K562 (cell line): ENCODE measurements around the gene POU3F1. TPM values are rescaled to one million over a fixed set of nuclear protein-coding genes. Genes with fewer than 3 reads are reported as not detected.

ENCODE experiments used
- BACH1 ChIP-seq: fragments of 200-800 bp; sonication (Bioruptor generic); IDR thresholded peaks from 2 replicates; pipeline ENCODE4 v1.6.1; 2016; ENCODE audit warnings: missing genetic modification characterization, missing compliant biosample characterization
- CBFA2T2 ChIP-seq: fragments of 450-650 bp; conservative IDR thresholded peaks from 2 replicates; pipeline ENCODE4 v1.6.1; 2017; ENCODE audit warnings: mild to moderate bottlenecking
- E2F1 ChIP-seq: sonication (generic); formaldehyde crosslinking; IDR thresholded peaks from 2 replicates; pipeline ENCODE4 v1.8.1; 2023; ENCODE audit warnings: mild to moderate bottlenecking, missing genetic modification reagents, moderate library complexity
- EP300 ChIP-seq: IDR thresholded peaks from 2 replicates; pipeline ENCODE4 v1.6.1; 2012; ENCODE audit warnings: low read length, improper control_type of control experiment
- GABPA ChIP-seq: fragments of 200-800 bp; sonication (Bioruptor generic); conservative IDR thresholded peaks from 2 replicates; pipeline ENCODE4 v1.6.1; 2016; ENCODE audit warnings: low read depth, missing genetic modification characterization, missing compliant biosample characterization
- GTF2E2 ChIP-seq: fragments of 200-800 bp; sonication (Bioruptor generic); IDR thresholded peaks from 2 replicates; pipeline ENCODE4 v1.6.1; 2016; ENCODE audit warnings: missing genetic modification characterization, missing compliant biosample characterization
- HES1 ChIP-seq: fragments of 450-650 bp; IDR thresholded peaks from 2 replicates; pipeline ENCODE4 v1.6.1; 2016; ENCODE audit warnings: low read depth, mild to moderate bottlenecking, moderate library complexity
- MCM7 ChIP-seq, 2 experiments: fragments of 450-650 bp; IDR thresholded peaks; 2 replicates each; pipeline ENCODE4 v1.6.1; 2016 to 2018
- MEIS2 ChIP-seq: fragments of 450-650 bp; IDR thresholded peaks from 2 replicates; pipeline ENCODE4 v1.6.1; 2014; ENCODE audit warnings: mild to moderate bottlenecking; ENCODE audit not compliant: partially characterized antibody
- PHF8 ChIP-seq: fragments of 200-600 bp; sonication (generic); IDR thresholded peaks from 2 replicates; pipeline ENCODE4 v1.6.1; 2012; ENCODE audit warnings: mixed run types, mild to moderate bottlenecking, inconsistent platforms, low read length, moderate library complexity, borderline replicate concordance
- PPARD ChIP-seq: fragments of 250-450 bp; sonication (Bioruptor Pico); IDR thresholded peaks from 2 replicates; pipeline ENCODE4 v1.8.0; 2022; ENCODE audit warnings: inconsistent platforms, mild to moderate bottlenecking, moderate library complexity
- RB1 ChIP-seq: fragments of 450-650 bp; IDR thresholded peaks from 2 replicates; pipeline ENCODE4 v1.6.1; 2017; ENCODE audit warnings: low read depth, mild to moderate bottlenecking
- SLC30A9 ChIP-seq: fragments of 250-450 bp; sonication (Bioruptor Pico); IDR thresholded peaks from 2 replicates; pipeline ENCODE4 v1.8.0; 2022; ENCODE audit warnings: mild to moderate bottlenecking, moderate library complexity
- SMARCE1 ChIP-seq: fragments of 450-650 bp; IDR thresholded peaks from 2 replicates; pipeline ENCODE4 v1.7.1; 2016; ENCODE audit warnings: mild to moderate bottlenecking
- SNAPC5 ChIP-seq: fragments of 250-450 bp; sonication (Bioruptor Pico); IDR thresholded peaks from 2 replicates; pipeline ENCODE4 v1.8.0; 2021; ENCODE audit warnings: moderate library complexity, mild to moderate bottlenecking, inconsistent platforms
- TBL1XR1 ChIP-seq, 2 experiments: IDR thresholded peaks; 2 replicates each; pipeline ENCODE4 v1.6.1; 2012; ENCODE audit warnings: improper control_type of control experiment in 2 of 2, low read length in 2 of 2, mild to moderate bottlenecking in 1 of 2
- TRIM24 ChIP-seq, 2 experiments: fragments of 450-650 bp; IDR thresholded peaks; 2 replicates each; pipeline ENCODE4 v1.6.1; 2016
- ZBTB12 ChIP-seq: fragments of 250-450 bp; sonication (Bioruptor Pico); IDR thresholded peaks from 2 replicates; pipeline ENCODE4 v1.4.0; 2020
- ZNF274 ChIP-seq: IDR thresholded peaks from 2 replicates; pipeline ENCODE4 v1.6.1; 2011; ENCODE audit warnings: low read depth, mild to moderate bottlenecking, low read length, moderate library complexity, borderline replicate concordance
- ZNF347 ChIP-seq: fragments of 450-650 bp; formaldehyde crosslinking; IDR thresholded peaks from 2 replicates; pipeline ENCODE4 v1.4.0; 2020; ENCODE audit warnings: low read depth, mild to moderate bottlenecking, moderate library complexity
- ZNF609 ChIP-seq: sonication (generic); formaldehyde crosslinking; IDR thresholded peaks from 2 replicates; pipeline ENCODE4 v1.8.1; 2023; ENCODE audit warnings: missing genetic modification reagents, mild to moderate bottlenecking, borderline replicate concordance
- polyA plus RNA-seq, 8 experiments: library from polyadenylated mRNA; depleted of rRNA in 4 of 8; stranded (reverse) in 5 of 8; unstranded in 3 of 8; fragments of >200 nt; fragmentation: Nextera tagmentation in 2 of 8; fragmentation: Illumina TruSeq in 1 of 8; extraction: Ambion mirVana in 2 of 8; extraction: Trizol in 1 of 8; gene quantifications; 2 replicates each; pipeline versions ENCODE4 v1.2.1 to v1.2.3, GENCODE V29; 2011 to 2014; ENCODE audit warnings: inconsistent platforms in 1 of 8, missing spikeins in 1 of 8
- total RNA-seq, 7 experiments: library from RNA; depleted of rRNA in 6 of 7; stranded (reverse); fragments of >200 nt in 6 of 7; fragmentation: Illumina TruSeq in 2 of 7; extraction: Trizol in 2 of 7; gene quantifications; 2 replicates each; pipeline versions ENCODE4 v1.2.1 to v1.2.3, GENCODE V29; 2011 to 2021; ENCODE audit warnings: low replicate concordance in 1 of 7

The POU3F1 gene
- total and polyA plus RNA-seq, 9 of the 15 experiments (the other 6 are each of a cell fraction or from before 2014, with no cell fraction given), result 0.09 TPM; not detected in 8

- TF ChIP-seq ZNF347 (CRISPR knock-in tag), result no peak
- peak; percentile 78 for TF ChIP-seq SMARCE1
- TF ChIP-seq E2F1 (CRISPR knock-in tag), result no peak
- TF ChIP-seq MEIS2, result peak; percentile 63
- TF ChIP-seq HES1, result no peak
- peak; percentile 53 for TF ChIP-seq GABPA (tag)
- peak; percentile 70; the same call in 1 of the 2 replicates for TF ChIP-seq EP300
- no peak for TF ChIP-seq MCM7 (IDR thresholded peaks at IDR 0.05)
- peak; percentile 78; the same call in 1 of the 2 replicates for TF ChIP-seq BACH1 (tag)
- TF ChIP-seq SNAPC5 (CRISPR knock-in tag), result no peak
- peak in 1 of 2 experiments; percentile 75; a peak in 3 of 4 replicates for TF ChIP-seq TBL1XR1 (IDR thresholded peaks at IDR 0.05; ENCODE audit: low read length in 2 of 2)
- TF ChIP-seq CBFA2T2, result no peak
- peak; percentile 49; the same call in 1 of the 2 replicates for TF ChIP-seq RB1
- no peak for TF ChIP-seq SLC30A9 (CRISPR knock-in tag)
- peak in 1 of 2 experiments; percentile 42; a peak in 2 of 4 replicates for TF ChIP-seq TRIM24 (IDR thresholded peaks at IDR 0.05)
- TF ChIP-seq PHF8, result no peak
- TF ChIP-seq PPARD (CRISPR knock-in tag), result no peak
- TF ChIP-seq ZNF609 (CRISPR knock-in tag), result no peak
- no peak for TF ChIP-seq GTF2E2 (tag)
- no peak for TF ChIP-seq ZBTB12
- no peak for TF ChIP-seq ZNF274
Measured at GRCh38 chr1:38009088-38009840, 37.3 kb downstream of the POU3F1 start (continued).
